Endothelial cell (in vitro differentiated cells): Measurements from ENCODE around the gene DGCR8. TPM values are rescaled to one million over a fixed set of nuclear protein-coding genes. Genes with fewer than 3 reads are reported as not detected.

Experiments
- DNase-seq: peaks from one replicate; pipeline ENCODE4 v3.0.0; 2021; ENCODE audit warnings: low spot score
- H3K27ac Mint-ChIP-seq: one replicate; pipeline ENCODE4 v1.8.0; 2021; ENCODE audit warnings: mixed read lengths, inconsistent platforms; ENCODE audit not compliant: unreplicated experiment
- H3K27me3 Mint-ChIP-seq: one replicate; pipeline ENCODE4 v1.8.0; 2021; ENCODE audit warnings: mild to moderate bottlenecking, moderate library complexity, mixed read lengths, inconsistent platforms; ENCODE audit not compliant: unreplicated experiment
- H3K36me3 Mint-ChIP-seq: one replicate; pipeline ENCODE4 v1.8.0; 2021; ENCODE audit warnings: mild to moderate bottlenecking, low read depth, mixed read lengths, inconsistent platforms; ENCODE audit not compliant: unreplicated experiment
- H3K4me1 Mint-ChIP-seq: one replicate; pipeline ENCODE4 v1.8.0; 2021; ENCODE audit warnings: mild to moderate bottlenecking, mixed read lengths, inconsistent platforms; ENCODE audit not compliant: unreplicated experiment
- H3K4me3 Mint-ChIP-seq: one replicate; pipeline ENCODE4 v1.8.0; 2021; ENCODE audit warnings: mild to moderate bottlenecking, mixed read lengths, inconsistent platforms; ENCODE audit not compliant: unreplicated experiment
- H3K9me3 Mint-ChIP-seq: one replicate; pipeline ENCODE4 v1.8.0; 2021; ENCODE audit warnings: mixed read lengths, inconsistent platforms; ENCODE audit not compliant: unreplicated experiment
- CTCF ChIP-seq: fragments of 200-600 bp; sonication (generic); IDR thresholded peaks from one replicate; pipeline ENCODE4 v1.5.0; 2021; ENCODE audit warnings: antibody characterized with exemption; ENCODE audit not compliant: unreplicated experiment
- total RNA-seq: library from RNA; stranded (reverse); fragmentation: NEBNext Ultra II Directional; extraction: Animal tissue kit (Norgen Biotek cat#: 25700); gene quantifications from one replicate; pipeline ENCODE4 v1.2.1, GENCODE V29; 2021; ENCODE audit not compliant: unreplicated experiment

DGCR8 gene
- total RNA-seq, 1 donor from 2014 or later: 46.6 TPM

DNA sequence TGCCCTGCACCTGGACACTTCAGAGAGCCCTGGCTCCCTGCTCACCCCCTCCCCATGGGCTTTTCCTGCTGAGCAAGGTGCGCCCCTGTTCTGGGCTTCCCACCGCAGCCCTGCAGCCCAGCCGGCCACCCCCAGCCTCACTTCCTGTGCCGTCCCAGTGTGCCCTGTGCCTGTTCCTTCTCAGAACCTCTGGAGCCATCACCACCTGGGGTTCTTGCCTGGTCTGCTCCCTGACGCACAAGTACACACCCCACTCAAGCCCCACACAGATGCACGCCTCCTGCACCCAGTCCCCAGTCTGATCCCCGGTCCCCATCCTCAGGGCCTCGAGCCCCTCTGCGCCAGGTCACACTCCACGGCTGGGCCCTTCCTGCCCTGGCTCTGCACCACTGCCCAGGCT lies 23.9 kb upstream of the DGCR8 start:
- Mint-ChIP-seq H3K4me1 (no peaks in the 10 kb centered on the region), H3K9me3 (no peaks in the 10 kb centered on the region), H3K27ac (no peak overlapping the region), H3K4me3 (no peak overlapping the region), H3K36me3 (peaks cover 4% of the 10 kb centered on the region), H3K27me3 (no peaks in the 10 kb centered on the region)
- TF ChIP-seq CTCF: no peak
- DNase-seq: no peak

DNA sequence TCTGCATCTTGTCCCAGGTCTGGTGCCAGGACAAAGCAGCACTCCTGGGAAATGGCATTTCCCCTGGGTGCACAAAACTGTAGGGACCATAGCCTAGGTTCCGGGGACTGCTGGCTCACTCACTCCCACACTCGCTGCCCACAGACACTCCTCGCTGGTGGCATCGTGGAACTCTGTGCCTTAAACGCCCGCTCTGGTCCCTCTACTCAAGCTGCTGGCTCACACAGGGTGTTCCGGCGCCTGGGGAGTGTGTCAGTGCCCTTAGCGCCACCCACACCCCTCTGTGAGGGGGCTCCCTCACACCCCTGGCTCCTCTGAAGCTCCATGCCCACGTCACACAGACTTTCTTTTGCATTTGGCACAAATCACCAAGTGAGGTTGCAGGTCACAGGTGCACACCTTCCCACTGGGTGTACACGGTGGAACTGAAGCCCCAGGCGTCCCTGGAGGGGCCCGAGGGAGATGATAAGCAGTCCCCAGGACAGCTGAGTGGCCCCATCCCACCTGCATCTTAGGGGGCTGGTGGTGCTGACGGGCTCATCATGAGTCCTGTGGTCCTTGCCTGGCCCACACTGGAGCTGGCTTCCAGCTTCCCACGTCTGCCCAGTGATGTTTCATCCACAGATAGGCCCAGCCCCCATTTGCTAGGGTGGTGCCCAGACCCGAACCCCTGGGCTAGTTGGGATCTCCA lies 23.2 kb upstream of the DGCR8 start:
- no peak for TF ChIP-seq CTCF
- Mint-ChIP-seq H3K4me3 (no peak overlapping the region), H3K4me1 (no peaks in the 10 kb centered on the region), H3K27ac (no peak overlapping the region), H3K36me3 (peaks cover 4% of the 10 kb centered on the region), H3K9me3 (no peaks in the 10 kb centered on the region), H3K27me3 (no peaks in the 10 kb centered on the region)
- DNase-seq: no peak

DNA sequence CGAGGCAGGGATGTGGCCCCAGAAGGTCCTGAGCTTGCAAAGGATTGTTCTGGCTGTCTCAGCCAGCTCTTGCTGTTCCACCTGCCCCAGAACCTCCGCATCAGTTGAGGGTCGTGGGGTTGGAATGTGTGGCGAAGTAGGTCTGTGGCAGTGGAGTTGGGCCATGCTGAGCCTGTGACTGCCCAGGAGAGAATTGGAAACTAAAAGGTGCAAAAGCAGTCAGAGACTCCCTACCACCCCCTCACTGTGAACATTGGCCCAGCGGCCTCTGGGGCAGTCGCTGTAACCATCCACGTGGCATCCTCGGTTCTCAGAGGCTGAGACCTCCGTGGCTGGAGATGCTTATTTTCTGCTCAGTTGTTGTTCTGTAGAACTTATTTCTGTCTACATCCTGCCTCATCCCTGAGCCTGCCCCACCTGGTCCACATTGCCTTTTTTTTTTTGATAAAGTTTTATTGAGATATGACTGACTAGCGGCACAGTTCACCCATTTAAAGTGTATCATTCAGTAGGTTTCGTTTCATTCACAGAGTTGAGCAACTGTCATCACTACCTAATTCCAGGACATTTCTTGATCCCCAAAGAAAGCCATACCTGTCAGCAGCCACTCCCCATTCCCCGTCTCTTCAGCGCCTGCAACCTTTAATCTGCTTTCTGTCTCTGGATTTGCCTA lies 22.3 kb upstream of the DGCR8 start:
- Mint-ChIP-seq H3K4me3 (no peak overlapping the region), H3K27me3 (peaks cover 2% of the 10 kb centered on the region), H3K36me3 (peaks cover 6% of the 10 kb centered on the region), H3K4me1 (no peaks in the 10 kb centered on the region), H3K27ac (no peak overlapping the region), H3K9me3 (no peaks in the 10 kb centered on the region)
- no peak for TF ChIP-seq CTCF
- no peak for DNase-seq

- no peak overlapping the region for H3K27ac Mint-ChIP-seq
- peaks cover 5% of the 10 kb centered on the region for H3K27me3 Mint-ChIP-seq
- no peak for TF ChIP-seq CTCF
- no peak overlapping the region for H3K4me3 Mint-ChIP-seq
- H3K4me1 Mint-ChIP-seq: no peaks in the 10 kb centered on the region
- no peaks in the 10 kb centered on the region for H3K9me3 Mint-ChIP-seq
- H3K36me3 Mint-ChIP-seq: peaks cover 5% of the 10 kb centered on the region
- DNase-seq: no peak
Observed at GRCh38 chr22:20058989-20059770, 20.9 kb upstream of the DGCR8 start.
